HG03095 (cell line): ENCODE results near the gene P2RY8.

Source experiments
- ATAC-seq: cut with Tn5 transposase; IDR thresholded peaks from one replicate; pipeline ENCODE4 v1.9.1; 2021; ENCODE audit warnings: moderate library complexity; ENCODE audit not compliant: unreplicated experiment

The P2RY8 gene

GRCh38 chrX:1420371-1420770 lies 116.6 kb downstream of the P2RY8 start:
- ATAC-seq = no peak

GRCh38 chrX:1419545-1420355 lies 117.2 kb downstream of the P2RY8 start:
- no peak for ATAC-seq

DNA sequence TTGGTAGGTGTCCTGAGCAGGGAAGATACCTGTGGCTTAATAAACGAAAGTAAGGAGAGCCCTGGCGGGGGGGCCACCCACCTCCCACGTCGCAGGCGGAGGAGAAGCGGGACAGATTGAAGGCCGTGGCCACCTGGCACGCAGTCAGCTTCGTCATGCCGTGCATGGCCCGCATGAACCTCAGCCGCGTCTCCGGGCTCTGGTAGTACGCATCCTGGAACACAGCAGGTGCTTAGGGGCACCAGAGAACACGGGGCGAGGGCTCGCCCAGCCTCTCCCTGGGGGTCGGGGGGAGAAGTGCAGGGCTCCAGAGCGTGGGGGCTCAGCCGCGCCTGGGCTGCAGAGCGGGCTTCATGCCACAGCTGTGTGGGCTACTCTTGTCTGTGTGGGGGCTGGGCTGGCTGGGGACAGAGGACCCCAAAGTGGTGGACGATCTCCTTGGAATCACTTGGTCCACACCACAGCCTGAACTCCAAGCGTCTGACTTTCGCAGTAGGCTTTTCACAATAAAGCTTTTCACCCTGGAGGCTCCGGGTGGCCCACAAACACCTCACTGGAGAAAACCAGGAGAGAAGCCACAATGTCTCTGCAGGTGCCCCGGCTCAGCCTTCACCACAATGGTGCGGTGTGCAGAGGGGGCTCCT lies 118.0 kb downstream of the P2RY8 start:
- ATAC-seq = no peak

DNA sequence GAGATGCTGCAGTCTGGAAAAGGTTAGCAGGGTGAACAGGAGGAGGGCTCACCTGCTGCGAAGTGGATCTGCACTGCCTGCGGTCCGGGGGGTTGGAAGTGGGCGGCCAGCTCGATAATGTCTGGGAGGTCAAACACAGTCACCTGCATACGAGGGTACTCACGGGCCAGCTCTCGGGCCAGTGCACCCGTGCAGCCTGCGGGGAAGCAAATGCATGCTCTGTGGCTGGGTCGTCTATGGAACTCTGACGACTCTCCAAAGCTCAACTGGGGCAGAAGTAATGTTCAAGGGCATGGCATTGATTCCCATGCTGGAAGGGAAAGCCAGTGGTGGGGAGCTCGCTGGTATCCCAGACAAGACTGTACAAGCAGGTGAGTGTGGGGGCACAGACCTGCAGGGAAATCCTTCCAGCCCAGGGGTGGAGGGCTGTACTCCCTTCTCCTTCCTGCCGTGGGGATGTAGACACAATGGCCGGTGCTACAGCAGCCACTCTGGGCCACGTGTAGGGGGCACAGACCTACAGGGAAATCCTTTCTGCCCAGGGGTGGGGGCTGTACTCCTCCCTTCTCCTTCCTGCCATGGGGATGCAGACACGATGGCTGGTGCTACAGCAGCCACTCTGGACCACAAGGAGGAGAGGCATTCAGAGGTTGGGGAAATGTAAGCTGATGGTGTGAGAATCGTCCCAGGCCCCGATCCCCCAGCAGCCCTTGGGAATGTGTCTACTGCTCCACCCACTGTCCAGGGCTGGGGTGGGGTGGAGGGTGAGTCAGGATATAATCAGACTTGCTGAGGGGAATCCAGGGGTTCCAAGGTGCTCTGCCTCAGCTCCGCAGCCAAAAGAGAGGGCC lies 118.8 kb downstream of the P2RY8 start:
- ATAC-seq = no peak

GRCh38 chrX:1416965-1417760 lies 119.8 kb downstream of the P2RY8 start:
- ATAC-seq = no peak

DNA sequence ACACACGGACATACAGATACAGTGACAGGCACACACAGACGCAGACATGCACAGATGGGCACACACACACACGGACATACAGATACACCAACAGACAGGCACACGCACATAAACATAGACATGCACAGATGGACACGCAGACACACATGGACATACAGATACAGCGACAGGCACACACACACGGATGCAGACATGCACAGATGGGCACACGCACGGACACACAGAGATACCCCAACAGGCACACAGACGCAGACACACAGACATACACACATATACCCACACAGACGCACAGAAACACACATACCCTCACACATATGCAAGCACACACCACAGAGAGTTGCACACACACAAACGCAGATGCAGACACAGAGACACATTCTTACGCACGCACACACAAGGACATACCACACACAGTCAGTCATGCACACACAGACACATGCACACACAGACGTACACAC lies 120.6 kb downstream of the P2RY8 start:
- no peak for ATAC-seq
